Body of pancreas (tissue), 4 donors: ENCODE results near the gene POLR2B.

Experiments
- CTCF ChIP-seq, 7 experiments: fragments of 450-650 bp in 4 of 7; fragments of 200-600 bp in 3 of 7; sonication (generic) in 3 of 7; IDR thresholded peaks; one replicate each; pipeline ENCODE4 v1.5.1; 2016 to 2019; ENCODE audit warnings: antibody characterized with exemption in 7 of 7
- POLR2A ChIP-seq, 3 donors: fragments of 450-650 bp; IDR thresholded peaks; one replicate each; pipeline ENCODE4 v1.6.1; 2016; ENCODE audit warnings: antibody characterized with exemption in 3 of 3, mild to moderate bottlenecking in 2 of 3

GRCh38 chr4:56940403-56940802 is 38.3 kb upstream of the POLR2B start:
- TF ChIP-seq CTCF (IDR thresholded peaks at IDR 0.05) (no peak), POLR2A (IDR thresholded peaks at IDR 0.05) (no peak)
